HG02588 (cell line): ENCODE measurements around the gene WDFY1.

Experiments used
- ATAC-seq: cut with Tn5 transposase; IDR thresholded peaks from one replicate; pipeline ENCODE4 v1.9.1; 2021; ENCODE audit warnings: mild to moderate bottlenecking, moderate library complexity; ENCODE audit not compliant: unreplicated experiment

The WDFY1 gene, protein sequence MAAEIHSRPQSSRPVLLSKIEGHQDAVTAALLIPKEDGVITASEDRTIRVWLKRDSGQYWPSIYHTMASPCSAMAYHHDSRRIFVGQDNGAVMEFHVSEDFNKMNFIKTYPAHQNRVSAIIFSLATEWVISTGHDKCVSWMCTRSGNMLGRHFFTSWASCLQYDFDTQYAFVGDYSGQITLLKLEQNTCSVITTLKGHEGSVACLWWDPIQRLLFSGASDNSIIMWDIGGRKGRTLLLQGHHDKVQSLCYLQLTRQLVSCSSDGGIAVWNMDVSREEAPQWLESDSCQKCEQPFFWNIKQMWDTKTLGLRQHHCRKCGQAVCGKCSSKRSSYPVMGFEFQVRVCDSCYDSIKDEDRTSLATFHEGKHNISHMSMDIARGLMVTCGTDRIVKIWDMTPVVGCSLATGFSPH

DNA sequence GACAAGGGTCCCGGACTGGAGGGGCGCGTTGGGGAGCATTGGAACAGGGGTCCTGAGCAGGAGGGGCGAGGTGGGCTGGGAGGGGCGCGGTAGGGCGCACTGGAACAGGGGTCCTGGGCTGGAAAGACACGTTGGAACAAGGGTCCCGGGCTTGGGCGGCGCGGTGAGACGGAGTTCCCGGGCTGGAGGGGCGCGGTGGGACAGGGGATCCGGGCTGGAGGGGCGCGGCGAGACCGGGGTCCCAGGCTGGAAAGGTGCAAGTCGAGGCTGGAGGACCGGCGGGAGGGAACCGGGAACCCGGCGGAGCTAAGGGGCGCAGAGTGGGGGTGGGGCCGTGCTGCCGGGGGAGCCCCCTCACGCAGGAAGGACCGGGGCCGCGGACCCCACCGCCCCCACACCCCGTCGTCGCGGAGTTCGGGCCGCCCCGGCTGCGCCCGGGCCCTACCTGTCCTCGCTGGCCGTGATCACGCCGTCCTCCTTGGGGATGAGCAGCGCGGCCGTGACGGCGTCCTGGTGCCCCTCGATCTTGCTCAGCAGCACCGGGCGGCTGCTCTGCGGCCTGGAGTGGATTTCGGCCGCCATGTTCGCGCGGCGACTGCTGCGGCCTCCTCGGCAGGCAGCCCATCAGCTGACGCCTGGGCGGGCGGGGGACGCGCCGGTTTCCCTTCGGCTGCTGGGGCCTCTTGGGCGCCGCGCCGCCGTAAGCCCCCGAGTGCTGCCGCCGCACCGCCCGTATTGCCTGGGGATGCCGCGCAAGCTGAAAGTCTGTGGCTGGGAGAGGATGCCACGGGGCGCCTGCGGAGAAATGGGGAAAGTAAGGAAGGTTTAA lies at the start of gene WDFY1:
Gene WDFY1 (minus strand): TSS at position 633 of the 829 bp plus-strand sequence. CDS start 51 bp downstream, at position 582.
- peak; percentile 77 for ATAC-seq

DNA sequence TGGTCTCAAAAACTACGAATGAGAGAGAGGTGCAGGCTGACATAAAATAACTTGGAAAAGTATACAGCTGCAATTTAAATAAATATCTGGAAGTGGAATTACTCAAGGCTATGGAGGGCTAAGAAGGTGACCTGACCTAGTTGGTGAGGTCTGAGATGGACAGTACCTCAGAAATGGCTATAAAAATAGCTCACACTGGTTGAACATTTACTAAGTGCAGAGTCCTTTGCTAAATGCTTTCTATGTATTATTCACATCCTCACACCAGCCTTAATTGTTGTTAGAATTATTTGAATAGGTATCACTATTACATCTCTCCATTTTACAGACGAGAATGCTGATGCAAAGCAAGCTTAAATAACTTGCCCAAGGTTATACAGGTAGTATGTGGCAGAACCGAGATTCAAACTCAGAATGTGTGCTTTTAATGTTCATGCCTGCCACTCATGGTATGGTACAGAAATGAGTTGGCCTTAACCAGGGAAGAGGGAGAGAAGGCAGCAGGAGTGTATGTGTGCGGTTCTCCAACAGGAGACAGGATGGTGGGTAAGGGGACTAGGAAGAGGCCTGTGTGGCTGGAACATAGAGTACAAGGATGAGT lies 49.5 kb upstream of the WDFY1 start:
- no peak for ATAC-seq

DNA sequence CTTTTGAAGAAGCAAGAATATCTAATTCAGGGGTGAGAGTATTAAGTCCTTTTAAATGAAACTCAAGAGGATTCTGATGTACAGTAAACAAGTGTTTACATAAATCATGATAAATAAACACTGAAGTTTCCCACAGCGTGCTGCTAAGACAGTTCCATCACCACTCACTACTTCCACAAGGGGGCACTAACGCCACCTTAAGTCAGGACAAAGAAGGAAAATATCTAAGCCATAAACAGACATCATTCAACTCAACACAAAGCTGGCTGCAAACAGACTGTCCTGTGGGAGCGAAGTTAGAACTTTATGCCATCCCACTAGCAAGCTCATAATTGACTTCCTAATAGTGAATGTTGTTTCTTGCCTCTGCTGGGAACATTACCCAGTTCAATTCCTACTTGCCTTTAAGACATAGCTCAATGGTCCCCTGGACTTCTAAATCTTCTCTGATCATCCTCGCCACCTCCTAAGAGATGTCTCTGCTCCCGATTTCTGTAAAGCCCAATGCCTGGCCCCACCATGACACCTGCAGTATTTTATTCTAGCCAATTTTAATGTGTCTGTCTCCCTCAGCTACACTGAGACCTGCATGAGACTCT lies 48.6 kb upstream of the WDFY1 start:
- ATAC-seq = peak; percentile 62

DNA sequence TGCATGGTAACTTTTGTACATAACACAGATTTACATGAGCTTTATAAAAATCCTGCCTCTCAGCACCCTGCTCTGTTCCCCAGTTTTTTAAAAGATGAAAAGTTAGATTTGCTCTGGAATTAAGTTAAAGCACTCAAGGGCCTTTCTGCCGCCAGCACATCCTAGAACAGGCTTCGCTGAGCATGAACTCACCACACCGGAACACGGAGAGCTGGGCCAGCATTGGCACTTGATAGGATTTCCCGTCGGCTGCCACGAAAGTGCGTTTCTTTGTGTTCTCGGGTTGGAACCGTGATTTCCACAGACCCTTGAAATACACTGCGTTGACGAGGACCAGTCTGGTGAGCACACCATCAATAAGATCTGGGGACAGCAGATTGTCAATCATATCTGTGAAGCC lies 46.5 kb upstream of the WDFY1 start:
- no peak for ATAC-seq

DNA sequence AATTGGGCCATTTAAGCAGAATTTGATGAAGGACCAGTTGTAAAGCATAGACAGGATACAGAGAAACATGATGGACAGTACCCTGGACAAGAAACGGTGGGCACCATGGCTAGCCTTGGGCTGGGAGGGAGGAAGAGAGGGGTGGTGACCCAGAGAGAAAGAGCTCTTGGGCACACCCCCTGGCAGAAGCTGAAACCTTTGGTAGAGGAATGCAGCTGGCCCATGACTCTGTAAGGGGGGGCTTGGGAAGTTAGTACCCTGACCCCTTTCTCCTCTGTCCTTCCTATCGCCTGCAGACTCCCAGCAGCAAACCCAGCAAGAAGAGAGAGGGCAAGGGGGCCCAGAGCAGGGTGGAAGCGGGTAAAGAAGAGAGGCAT lies 44.7 kb upstream of the WDFY1 start:
- no peak for ATAC-seq

DNA sequence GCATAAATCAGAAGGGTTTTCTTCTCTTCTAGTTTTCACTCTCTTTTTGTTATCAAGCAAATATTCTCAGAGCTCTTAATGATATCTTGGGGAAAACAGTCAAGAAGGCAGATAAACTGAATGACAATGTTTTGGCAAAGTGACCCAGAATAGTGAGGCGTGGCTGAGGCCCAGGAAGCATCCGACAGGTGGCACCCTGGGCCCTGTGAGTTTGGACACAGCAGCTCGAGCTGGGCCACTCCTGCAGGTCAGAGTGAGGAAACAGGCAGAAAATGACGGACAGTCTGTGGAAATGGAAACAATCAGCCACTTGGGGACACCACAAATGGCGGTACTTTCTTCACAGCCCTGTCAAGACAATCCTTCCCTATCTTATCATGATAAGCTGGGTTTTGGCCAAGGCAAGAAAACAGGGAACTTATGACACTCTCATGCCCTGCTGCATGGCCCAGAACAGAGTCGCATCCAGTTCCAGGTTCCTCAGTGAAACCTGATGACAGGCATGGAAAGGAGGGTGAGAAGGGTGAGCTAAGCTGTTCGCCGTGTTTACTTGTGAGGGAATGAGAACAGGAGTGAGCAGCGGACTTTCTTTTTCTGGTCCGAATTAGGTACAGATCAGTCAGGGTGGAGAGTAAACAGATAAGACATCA lies 44.2 kb upstream of the WDFY1 start:
- no peak for ATAC-seq

DNA sequence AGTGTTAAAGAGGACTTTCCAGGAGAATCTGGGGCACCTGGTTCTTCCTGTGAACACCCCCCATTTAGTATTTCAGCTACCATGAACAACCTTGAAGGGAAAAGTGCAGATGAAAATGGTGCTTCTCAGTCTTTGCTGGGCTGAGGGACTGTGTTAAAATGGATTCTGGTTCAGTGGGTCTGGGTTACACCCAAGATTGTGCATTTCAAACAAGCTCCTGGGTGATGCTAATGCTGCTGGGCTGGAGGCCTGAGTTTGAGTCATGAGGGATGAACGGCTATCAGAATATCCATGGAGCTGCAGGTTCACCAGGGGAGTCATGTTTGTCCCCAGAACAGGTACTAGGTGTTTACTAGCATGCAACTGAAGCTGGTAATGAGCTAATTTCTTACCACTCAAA lies 36.1 kb upstream of the WDFY1 start:
- no peak for ATAC-seq

DNA sequence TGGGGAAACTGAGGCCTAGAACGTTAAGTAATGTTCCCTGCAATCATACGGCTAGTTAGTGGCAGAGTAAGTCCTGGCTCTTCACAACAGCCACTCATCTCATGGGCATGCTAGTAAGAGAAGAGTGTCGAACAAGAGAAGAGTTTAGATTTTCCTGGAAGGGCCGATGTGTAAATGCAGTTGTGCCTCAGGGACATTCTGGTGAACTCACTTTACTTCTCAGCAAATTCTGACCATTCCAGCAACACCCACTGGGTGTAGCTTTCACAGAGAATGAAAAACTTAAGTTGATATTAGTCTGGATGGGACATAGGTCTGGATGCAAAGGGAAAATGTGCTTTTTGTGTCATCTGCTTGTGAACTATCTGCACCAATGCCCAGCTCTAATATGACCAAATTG lies 35.7 kb upstream of the WDFY1 start:
- no peak for ATAC-seq

DNA sequence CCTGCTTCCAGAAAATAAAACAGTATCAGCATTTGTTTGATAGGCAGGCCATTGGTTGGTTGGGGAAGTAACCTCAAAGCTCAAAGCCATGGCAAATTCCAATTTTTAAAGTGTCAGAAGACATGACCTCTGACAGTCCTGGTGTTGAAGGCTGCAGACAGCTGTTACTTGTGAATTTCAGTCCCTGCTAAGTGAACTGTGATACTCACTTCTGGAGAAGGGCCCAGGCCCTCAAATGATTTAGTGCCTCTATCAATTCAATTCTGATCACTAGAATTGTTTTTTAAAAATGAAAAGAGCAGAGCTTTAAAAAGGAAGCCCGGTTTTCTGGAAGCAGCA lies 35.2 kb upstream of the WDFY1 start:
- ATAC-seq = no peak

DNA sequence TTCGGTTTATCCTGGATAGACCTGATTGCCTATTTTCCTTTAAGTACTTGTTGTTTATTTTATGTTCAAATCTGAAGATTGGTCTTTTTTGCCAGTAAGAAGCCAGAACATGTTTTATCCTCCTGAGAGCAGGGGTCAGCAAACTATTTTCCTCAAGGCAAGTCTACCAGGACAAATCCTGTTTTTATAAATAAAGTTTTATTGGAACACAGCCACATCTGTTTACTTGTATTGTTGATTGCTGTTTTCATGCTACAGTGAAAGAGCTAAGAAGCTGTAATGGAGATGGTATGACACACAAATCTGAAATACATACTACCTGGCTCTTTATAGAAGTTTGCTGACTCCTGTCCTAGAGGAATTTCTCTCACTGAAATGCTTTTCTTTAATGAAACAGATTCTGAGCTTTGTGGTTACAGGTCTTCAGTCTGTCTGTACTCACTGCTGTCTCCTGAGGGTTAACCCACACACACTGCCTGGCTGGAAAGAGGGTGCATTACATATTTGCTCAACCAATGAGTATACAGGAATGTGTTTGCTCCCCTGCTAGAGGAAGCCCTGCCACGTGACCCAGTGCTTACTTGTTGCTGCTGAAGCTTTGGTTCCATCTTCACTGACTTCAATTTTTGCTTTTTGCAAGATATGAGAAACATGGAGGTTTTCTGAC lies 34.7 kb upstream of the WDFY1 start:
- ATAC-seq = no peak

DNA sequence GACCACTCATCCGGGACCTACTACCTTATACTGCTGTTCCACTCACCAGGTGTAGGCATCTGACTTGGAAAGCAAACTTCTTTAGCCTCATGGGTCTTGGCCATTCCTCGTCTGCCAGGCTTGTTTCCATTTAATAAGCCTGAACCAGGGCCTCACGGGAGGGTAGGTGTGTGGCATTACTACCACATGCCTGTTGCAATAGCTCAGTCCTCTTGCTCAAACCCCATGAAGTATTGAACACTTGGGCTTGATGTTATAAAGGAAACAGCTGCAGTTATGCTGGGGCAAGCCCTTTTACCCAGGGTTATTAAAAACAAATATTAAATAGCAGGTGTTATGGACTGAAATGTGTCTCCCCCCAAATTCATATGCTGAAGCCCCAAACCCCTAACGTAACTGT lies 33.3 kb upstream of the WDFY1 start:
- no peak for ATAC-seq

DNA sequence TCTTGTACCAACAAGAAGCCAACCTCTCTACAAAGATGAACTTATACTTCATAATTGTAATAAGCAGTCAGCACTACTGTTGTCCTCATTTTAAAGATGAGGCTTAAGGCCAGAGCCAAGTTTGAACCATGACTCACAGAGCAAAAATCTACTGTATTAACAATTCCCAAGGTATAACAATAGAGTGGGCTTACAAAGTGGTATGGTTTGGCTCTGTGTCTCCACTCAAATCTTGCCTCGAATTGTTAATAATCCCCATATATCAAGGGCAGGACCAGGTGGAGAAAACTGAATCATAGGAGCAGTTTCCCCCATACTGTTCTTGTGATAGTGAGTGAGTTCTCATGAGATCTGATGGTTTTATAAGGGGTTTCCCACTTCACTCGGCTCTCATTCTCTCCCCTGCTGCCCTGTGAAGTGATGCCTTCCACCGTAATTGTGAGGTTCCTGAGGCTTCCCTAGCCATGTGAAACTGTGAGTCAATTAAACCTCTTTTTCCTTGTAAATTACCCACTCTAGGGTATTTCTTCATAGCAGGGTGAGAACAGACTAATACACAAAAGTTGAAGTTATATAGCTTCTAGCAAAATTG lies 31.6 kb upstream of the WDFY1 start:
- ATAC-seq = no peak

DNA sequence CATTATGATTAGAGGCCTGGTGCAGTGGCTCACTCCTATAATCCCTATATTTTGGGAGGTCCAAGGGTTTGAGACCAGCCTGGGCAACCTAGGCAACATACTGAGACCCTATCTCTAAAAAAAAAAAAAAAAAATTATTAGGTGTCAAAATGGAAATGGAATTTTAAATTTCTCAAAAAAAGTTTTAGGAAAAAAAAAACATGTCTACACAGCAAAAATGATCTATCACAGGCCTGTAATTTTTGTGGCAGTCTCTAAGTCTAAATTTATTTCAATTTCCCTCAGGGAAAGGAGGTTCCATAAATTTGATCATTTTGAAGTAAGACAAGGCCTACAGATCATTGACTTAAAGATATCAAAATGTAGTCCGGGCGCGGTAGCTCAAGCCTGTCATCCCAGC lies 28.5 kb upstream of the WDFY1 start:
- no peak for ATAC-seq

DNA sequence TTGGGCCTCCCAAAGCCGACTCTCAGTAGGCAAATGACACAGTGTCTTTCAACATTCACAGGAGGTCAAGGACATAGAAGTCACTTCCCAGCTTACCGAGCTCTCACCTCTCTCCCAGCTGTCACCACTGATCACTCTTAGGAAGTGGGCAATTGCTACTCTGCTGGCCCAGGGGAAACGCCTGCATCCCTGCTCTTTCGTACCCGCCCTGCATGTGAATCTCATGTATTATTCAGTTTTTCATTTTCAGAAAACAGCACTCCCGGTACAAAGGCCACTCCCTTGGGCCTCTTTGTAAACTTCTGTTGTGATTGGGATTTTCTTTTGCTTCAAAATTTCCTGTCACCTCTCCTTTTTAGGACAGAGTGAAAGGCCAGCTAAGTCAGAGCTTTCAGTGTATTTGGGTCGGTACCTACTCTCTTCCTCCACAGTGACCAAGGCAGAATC lies 27.5 kb upstream of the WDFY1 start:
- ATAC-seq = no peak

DNA sequence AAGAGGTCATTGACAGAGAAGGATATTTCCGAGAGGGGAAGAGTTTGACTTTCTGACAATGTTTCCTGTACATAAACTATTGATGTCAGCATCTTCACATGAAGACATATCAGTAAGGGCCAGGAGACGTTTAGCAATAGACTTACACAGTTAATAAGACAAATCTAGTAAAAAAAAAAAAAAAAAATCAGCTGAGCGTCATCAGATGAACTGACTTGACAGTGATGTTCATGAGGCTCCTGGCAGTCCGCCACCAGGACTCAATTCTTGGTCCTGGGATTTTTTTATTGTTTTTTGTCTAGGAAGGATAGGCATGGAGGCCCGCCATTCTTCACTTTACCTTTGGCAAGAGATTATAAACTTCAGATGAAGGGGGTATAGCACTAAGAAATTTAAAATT lies 26.6 kb upstream of the WDFY1 start:
- no peak for ATAC-seq

DNA sequence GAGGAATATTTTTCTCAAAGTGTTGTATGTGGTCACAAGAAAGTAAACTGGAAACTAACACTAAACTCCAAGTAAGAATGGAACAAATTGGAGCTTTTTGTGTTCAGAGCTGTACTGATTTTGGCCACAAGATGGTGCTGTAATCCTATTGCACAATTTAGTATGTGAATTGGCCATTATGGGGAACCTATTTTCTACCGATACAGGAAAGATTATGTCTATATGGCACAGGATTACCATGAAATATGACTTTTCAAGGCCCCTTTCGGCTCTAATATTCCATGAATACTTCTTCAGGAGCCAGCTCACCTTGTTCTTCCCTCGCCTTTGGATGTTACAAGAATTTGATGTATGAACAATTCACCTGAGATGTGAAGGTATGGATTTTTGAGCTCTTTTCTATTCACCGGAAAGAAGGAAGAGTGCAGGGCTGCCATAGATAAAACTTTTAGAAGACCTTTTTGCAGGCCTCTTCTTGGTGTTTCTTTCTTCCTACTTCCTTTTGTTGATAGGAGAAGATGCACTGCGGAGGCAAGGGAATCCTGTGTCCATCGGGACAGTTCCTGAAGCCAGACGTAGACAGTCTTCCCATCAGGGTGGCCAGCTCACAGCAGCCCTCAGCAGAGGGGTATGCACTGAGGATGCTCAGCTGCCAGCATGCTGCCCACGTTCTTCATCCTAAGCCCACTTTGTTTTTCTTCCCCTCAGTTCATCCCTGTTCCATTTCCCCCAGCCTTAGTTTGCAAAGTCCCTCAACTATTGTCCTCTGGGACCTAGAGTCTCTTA lies 25.4 kb upstream of the WDFY1 start:
- no peak for ATAC-seq

DNA sequence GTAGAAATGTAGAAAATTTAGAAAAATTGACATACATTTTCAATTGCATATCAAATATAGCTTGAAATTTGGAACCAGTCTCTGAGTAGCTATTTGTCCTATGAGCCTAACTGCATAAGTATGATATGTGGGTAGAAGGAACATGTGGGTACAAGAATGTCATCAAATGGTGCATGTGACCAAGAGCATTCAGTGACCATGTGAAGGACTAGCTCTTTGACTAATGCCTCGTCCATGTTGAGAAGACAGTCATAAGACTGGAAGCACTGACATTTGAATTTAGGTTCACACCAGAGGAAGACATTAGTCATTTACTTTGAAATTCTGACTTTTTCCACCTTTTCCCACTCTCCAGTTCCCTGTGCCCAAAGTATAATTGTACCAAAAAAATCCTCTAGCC lies 24.7 kb upstream of the WDFY1 start:
- ATAC-seq = no peak

DNA sequence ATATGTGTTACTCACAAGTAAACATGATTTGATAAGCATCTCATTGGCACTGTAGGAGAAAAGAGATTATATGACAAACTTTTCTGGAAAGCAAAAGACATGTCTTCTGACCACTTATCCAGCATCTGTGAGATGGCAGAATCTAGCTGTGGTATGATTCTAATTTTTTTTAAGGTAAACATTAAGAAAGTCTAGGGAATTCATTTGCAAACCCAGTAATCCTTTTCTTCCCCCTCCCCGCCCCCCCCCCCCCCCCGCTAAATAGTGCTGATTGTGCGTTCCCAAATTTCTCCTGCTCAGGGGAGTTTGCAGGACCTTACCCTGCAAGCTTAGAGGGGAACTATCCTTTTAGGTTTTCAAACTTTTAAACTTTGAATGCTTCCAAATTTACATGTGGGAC lies 24.2 kb upstream of the WDFY1 start:
- no peak for ATAC-seq

DNA sequence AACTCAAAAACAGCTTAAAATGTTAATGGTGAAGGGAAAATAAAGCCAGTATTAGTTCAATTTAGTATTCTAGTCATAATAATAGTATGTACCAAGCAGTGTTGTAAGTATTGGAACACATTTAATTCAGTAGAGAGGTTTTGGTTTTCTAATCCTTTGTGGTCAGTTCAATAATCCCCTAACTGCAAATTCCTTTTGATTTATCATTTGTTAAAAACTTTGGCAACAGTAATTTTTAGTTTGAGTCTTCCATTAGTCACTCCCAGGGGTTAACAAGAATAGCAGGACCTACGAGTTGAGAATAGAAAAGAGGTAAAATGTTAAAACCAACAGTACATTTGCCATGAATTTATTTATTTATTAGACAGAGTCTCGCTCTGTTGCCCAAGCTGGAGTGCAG lies 22.8 kb upstream of the WDFY1 start:
- no peak for ATAC-seq
